Erythroblast (primary cell): Measurements from ENCODE around the gene IRGC.

Source experiments
- GATA1 ChIP-seq: IDR thresholded peaks from 2 replicates; pipeline ENCODE4 v1.6.1; 2011; ENCODE audit warnings: low read depth, mild to moderate bottlenecking, control low read depth, low read length, moderate library complexity
- POLR2A ChIP-seq: IDR thresholded peaks from 2 replicates; pipeline ENCODE4 v1.6.1; 2011; ENCODE audit warnings: mild to moderate bottlenecking, low read length

DNA sequence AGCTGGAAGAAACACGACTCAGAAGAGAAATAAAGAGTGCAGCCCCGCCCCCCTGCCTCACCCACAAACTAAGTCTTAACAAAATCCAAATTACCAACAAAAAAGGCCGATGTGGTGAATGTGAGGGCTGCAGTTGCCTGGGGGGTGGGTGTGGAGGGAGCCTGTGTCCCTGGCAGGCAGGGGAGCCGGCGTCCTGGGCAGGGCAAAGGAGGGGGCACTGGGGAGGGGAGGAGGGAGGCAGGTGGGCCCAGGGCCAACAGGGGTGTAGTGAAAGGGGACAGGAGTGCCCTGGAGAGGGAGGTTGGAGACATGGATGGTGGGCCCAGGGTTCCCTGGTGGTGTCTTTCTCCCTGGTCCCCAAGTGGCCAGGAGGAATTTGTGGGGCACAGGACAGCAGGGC lies 4.0 kb downstream of the IRGC start:
- TF ChIP-seq POLR2A (no peak), GATA1 (no peak)
